Testis (tissue), 3 donors: Measurements from ENCODE around the gene MEP1B. TPM values are rescaled to one million over a fixed set of nuclear protein-coding genes. Genes with fewer than 3 reads are reported as not detected.
A peak's percentile ranks its signal among the peaks of the same experiment; 100 is the strongest.
"Not testable (repeated sequence)": the region's sequence is repeated elsewhere in the genome, so short reads cannot be mapped to it uniquely, and the experiment has no call there.

Source experiments
- DNase-seq: peaks from one replicate; pipeline ENCODE4 v3.0.0-alpha.2; 2019
- H3K27ac ChIP-seq, 2 donors: fragments of 200-600 bp; sonication (generic); one replicate each; pipeline ENCODE4 v1.5.1; 2019
- H3K27me3 ChIP-seq: fragments of 200-600 bp; sonication (generic); one replicate; pipeline ENCODE4 v1.5.1; 2019
- H3K36me3 ChIP-seq: fragments of 200-600 bp; sonication (generic); one replicate; pipeline ENCODE4 v1.5.1; 2017; ENCODE audit warnings: low read depth; ENCODE audit errors: missing control alignments
- H3K4me1 ChIP-seq: fragments of 200-600 bp; sonication (generic); one replicate; pipeline ENCODE4 v1.5.1; 2019
- H3K4me3 ChIP-seq, 2 donors: fragments of 200-600 bp; sonication (generic); one replicate each; pipeline ENCODE4 v1.5.1; 2017 to 2019
- H3K9me3 ChIP-seq: fragments of 200-600 bp; sonication (generic); one replicate; pipeline ENCODE4 v1.5.1; 2017
- POLR2A ChIP-seq: fragments of 450-650 bp; IDR thresholded peaks from one replicate; pipeline ENCODE4 v1.6.1; 2017; ENCODE audit warnings: antibody characterized with exemption, mild to moderate bottlenecking, moderate library complexity
- WGBS, 2 donors: methylation state at CpG; one replicate each; pipeline ENCODE4 v1.1.5; 2018; 5-methylcytosine and 5-hydroxymethylcytosine counted together
- intact Hi-C: fragments of 100-400 bp; cut with DNase I; formaldehyde crosslinking; loops from one replicate; pipeline ENCODE4 v1.15.1; 2023; ENCODE audit warnings: low total_unique reads
- polyA plus RNA-seq: library from polyadenylated mRNA; stranded (reverse); fragments of 350-450 nt; fragmentation: Illumina TruSeq; extraction: RNeasy Lipid Tissue Mini Kit (QIAGEN cat#74804); gene quantifications from one replicate; pipeline ENCODE4 v1.2.3, GENCODE V29; 2014; ENCODE audit warnings: low read depth, low replicate concordance; ENCODE audit not compliant: insufficient read depth
- total RNA-seq, 2 donors: library from RNA; depleted of rRNA; stranded (reverse); fragments of >200 nt; gene quantifications; one replicate each; pipeline ENCODE4 v1.2.3, GENCODE V29; 2016
- TF ChIP-seq, protein P1 (sequence below), 3 experiments: fragments of 450-650 bp in 2 of 3; fragments of 200-600 bp in 1 of 3; sonication (generic) in 1 of 3; IDR thresholded peaks; one replicate each; pipeline ENCODE4 v1.5.1; 2016 to 2019; ENCODE audit warnings: antibody characterized with exemption in 3 of 3, mild to moderate bottlenecking in 2 of 3, moderate library complexity in 1 of 3

MEP1B gene
- total and polyA plus RNA-seq, 3 donors from 2014 or later, result 0.19 to 0.78 (median 0.39) TPM

- H3K9me3 ChIP-seq, result no peaks in the 10 kb centered on the region
Observed at GRCh38 chr18:32157580-32157979, 32.3 kb upstream of the MEP1B start.

GRCh38 chr18:32158108-32158624 is 31.7 kb upstream of the MEP1B start:
- TF ChIP-seq, protein P1, sequence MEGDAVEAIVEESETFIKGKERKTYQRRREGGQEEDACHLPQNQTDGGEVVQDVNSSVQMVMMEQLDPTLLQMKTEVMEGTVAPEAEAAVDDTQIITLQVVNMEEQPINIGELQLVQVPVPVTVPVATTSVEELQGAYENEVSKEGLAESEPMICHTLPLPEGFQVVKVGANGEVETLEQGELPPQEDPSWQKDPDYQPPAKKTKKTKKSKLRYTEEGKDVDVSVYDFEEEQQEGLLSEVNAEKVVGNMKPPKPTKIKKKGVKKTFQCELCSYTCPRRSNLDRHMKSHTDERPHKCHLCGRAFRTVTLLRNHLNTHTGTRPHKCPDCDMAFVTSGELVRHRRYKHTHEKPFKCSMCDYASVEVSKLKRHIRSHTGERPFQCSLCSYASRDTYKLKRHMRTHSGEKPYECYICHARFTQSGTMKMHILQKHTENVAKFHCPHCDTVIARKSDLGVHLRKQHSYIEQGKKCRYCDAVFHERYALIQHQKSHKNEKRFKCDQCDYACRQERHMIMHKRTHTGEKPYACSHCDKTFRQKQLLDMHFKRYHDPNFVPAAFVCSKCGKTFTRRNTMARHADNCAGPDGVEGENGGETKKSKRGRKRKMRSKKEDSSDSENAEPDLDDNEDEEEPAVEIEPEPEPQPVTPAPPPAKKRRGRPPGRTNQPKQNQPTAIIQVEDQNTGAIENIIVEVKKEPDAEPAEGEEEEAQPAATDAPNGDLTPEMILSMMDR (IDR thresholded peaks at IDR 0.05), result peak; percentile 79 to 89 (median 83)
- no peak for TF ChIP-seq POLR2A
- DNase-seq, result peak; percentile 90
- H3K4me1 ChIP-seq, result no peaks in the 10 kb centered on the region
- no peaks in the 10 kb centered on the region for H3K36me3 ChIP-seq
- WGBS, 2 donors, result 1% methylated on average over 22 of the region's 22 CpGs
- intact Hi-C loops, result loop anchor here (5.0 kb wide), 1 partner anchor 394 kb away; no protein-coding TSS in a partner anchor
- H3K27ac ChIP-seq, result no peak overlapping the region
- H3K4me3 ChIP-seq, result peak overlapping the region in 1 of 2 donors; percentile 7
- H3K27me3 ChIP-seq, result no peaks in the 10 kb centered on the region
- no peaks in the 10 kb centered on the region for H3K9me3 ChIP-seq

More at GRCh38 chr18:32157580-32157979, 32.3 kb upstream of the MEP1B start:
- TF ChIP-seq, protein P1 (IDR thresholded peaks at IDR 0.05), result no peak
- TF ChIP-seq POLR2A, result no peak
- Histone ChIP-seq H3K27ac (no peak overlapping the region), H3K4me3 (no peak overlapping the region), H3K36me3 (no peaks in the 10 kb centered on the region), H3K4me1 (no peaks in the 10 kb centered on the region), H3K27me3 (no peaks in the 10 kb centered on the region)
- WGBS, 2 donors, result 51 to 63% methylated on average over 5 of the region's 5 CpGs
- intact Hi-C loops, result loop anchor here (5.0 kb wide), 1 partner anchor 395 kb away; no protein-coding TSS in a partner anchor
- no peak for DNase-seq

DNA sequence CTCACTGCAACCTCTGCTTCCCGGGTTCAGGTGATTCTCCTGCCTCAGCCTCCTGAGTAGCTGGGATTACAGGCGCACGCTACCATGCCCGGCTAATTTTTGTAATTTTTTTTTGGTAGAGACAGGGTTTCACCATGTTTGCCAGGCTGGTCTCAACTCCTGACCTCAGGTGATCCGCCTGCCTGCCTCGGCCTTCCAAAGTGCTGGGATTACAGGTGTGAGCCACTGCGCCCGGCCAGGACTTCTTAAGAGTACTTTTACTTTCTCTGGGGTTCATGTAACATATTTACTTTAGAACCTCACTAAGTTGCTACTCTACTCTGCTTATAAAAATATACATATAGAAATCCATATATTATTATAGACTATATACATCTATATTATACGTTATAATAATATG is 31.2 kb upstream of the MEP1B start:
- intact Hi-C loops, result loop anchor here (5.0 kb wide), 1 partner anchor 394 kb away; no protein-coding TSS in a partner anchor
- not testable (repeated sequence) for H3K9me3 ChIP-seq, H3K27ac ChIP-seq, H3K36me3 ChIP-seq, DNase-seq, H3K4me1 ChIP-seq, H3K27me3 ChIP-seq
- WGBS, 2 donors, result 41 to 56% methylated on average over 9 of the region's 9 CpGs
- H3K4me3 ChIP-seq, result peak overlapping the region in 1 of 2 donors; percentile 7

DNA sequence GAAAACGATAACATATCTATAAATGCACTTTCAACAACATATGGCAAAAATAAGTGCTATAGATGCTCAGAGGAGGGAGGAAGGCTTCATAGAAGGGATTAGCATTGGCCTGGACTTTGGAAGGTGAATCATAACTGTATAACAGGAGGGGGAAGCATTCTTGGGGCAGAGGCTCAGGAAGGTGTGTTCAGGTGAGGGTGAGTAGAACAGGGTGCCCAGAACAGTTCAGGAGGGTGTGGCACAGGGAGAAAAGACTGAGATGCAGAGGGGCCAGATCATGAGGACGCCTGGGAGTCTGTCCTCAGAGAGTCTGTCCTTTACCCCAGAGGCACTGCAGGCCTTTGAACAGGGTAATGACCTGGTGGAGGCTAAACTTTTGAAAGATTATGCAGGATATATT is 29.3 kb upstream of the MEP1B start:
- no peak for TF ChIP-seq POLR2A
- TF ChIP-seq, protein P1 (IDR thresholded peaks at IDR 0.05), result no peak
- intact Hi-C loops, result no loop called here
- Histone ChIP-seq H3K36me3 (no peaks in the 10 kb centered on the region), H3K4me1 (no peaks in the 10 kb centered on the region), H3K27me3 (no peaks in the 10 kb centered on the region), H3K9me3 (no peaks in the 10 kb centered on the region), H3K4me3 (no peak overlapping the region), H3K27ac (no peak overlapping the region)
- no peak for DNase-seq
- WGBS, 2 donors, result 86 to 87% methylated on average over 2 of the region's 2 CpGs

DNA sequence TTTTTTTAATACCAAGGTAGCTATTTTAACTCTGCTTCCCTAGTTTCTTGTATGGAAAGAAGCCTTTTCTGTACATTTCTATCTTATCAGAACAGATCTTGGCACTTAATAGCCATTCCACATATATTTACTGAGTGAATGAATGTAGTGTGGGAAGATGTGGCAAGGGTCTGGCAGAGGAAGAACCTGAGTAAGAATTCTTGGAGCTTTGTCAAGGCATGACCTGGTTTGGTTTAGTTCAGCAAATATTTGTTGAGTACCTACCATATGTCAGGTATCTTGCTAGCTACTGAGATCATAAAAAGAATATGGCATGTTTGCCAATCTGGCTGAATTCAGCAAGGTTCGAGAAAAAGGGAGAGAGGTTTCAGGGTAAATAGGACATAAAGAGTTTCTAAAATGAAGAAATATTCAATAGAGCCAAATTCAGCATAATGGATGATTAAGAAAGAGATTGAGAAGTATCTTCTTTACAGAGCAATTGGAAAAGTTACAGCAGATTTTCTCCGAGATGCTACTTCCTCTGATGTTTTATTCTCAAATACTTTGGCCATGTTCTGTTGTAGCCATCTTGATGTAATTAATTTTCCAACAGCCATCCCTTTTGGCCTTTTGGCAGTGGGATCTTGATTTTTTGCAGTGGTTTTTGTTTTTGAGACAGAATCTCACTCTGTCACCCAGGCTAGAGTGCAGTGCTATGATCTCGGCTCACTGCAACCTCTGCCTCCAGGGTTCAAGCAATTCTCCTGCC is 21.7 kb upstream of the MEP1B start:
- intact Hi-C loops, result no loop called here
- H3K27me3 ChIP-seq, result no peaks in the 10 kb centered on the region
- no peak overlapping the region for H3K27ac ChIP-seq
- no peaks in the 10 kb centered on the region for H3K36me3 ChIP-seq
- TF ChIP-seq POLR2A, result no peak
- TF ChIP-seq, protein P1 (IDR thresholded peaks at IDR 0.05), result no peak
- DNase-seq, result no peak
- no peaks in the 10 kb centered on the region for H3K9me3 ChIP-seq
- no peak overlapping the region for H3K4me3 ChIP-seq
- 73 to 89% methylated on average over 3 of the region's 3 CpGs for WGBS, 2 donors
- no peaks in the 10 kb centered on the region for H3K4me1 ChIP-seq
